ENCODE results near the gene NUP88.

DNA sequence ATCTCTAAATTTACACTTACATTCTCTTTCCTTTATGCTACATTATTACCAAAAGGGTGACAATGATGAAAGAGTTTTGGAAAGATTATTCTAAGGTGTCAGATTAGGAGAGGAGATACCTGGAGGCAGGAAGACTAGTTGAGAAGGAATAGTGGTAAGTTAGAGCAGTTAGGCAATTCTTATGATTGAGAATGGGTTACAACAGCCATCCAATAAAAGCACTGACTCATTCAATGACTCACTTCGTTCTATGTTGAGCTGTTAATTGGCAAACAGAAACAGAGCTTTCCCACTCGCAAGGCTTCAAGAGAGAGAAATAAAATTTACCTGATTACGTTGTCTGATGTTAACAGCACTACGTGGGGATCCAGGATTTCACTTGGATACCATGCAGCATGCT lies 5.8 kb downstream of the NUP88 start:
- no peak for TF ChIP-seq POLR2A (IDR thresholded peaks at IDR 0.05)
- TF ChIP-seq CTCF (IDR thresholded peaks at IDR 0.05), result no peak
